NCI-H345 treated with DMSO at 0.1 percent for 48 hours (cell line): Measurements from ENCODE around the gene WDFY3.

Source experiments
- DNase-seq: peaks from one replicate; lab custom pipeline; 2025; ENCODE audit not compliant: unreplicated experiment; lab: John Stamatoyannopoulos, UW

WDFY3 gene

GRCh38 chr4:84644087-84644486 is 322.4 kb downstream of the WDFY3 start:
- DNase-seq, result no peak

GRCh38 chr4:84639145-84639544 is 327.3 kb downstream of the WDFY3 start:
- no peak for DNase-seq

GRCh38 chr4:84638092-84638491 is 328.4 kb downstream of the WDFY3 start:
- DNase-seq, result no peak

GRCh38 chr4:84634961-84635360 is 331.5 kb downstream of the WDFY3 start:
- DNase-seq, result no peak

GRCh38 chr4:84632092-84632491 is 334.4 kb downstream of the WDFY3 start:
- DNase-seq, result no peak

GRCh38 chr4:84631573-84631972 is 334.9 kb downstream of the WDFY3 start:
- DNase-seq, result no peak

GRCh38 chr4:84626673-84627072 is 339.8 kb downstream of the WDFY3 start:
- DNase-seq, result no peak

- DNase-seq, result no peak
Observed at GRCh38 chr4:84623661-84624060, 342.8 kb downstream of the WDFY3 start.

- DNase-seq, result no peak
Observed at GRCh38 chr4:84622959-84623358, 343.5 kb downstream of the WDFY3 start.
